Upper lobe of left lung (tissue), 6 donors: ENCODE measurements around the gene SNX20. TPM values are rescaled to one million over a fixed set of nuclear protein-coding genes. Genes with fewer than 3 reads are reported as not detected.

ENCODE experiments used
- ATAC-seq, 2 donors: fragments of 200-7000 bp; cut with Tn5 transposase; one replicate each; pipeline ENCODE4 v1.9.1; 2022; ENCODE audit warnings: mild to moderate bottlenecking in 2 of 2, moderate library complexity in 2 of 2; ENCODE audit not compliant: low FRiP score in 2 of 2
- DNase-seq, 2 donors: peaks; one replicate each; pipeline ENCODE4 v3.0.0-alpha.2; 2019 to 2020
- H3K27ac ChIP-seq, 4 donors: fragments of 200-600 bp; sonication (generic); one replicate each; pipeline ENCODE4 v1.5.1; 2016 to 2019
- H3K27me3 ChIP-seq, 4 donors: fragments of 200-600 bp; sonication (generic); one replicate each; pipeline ENCODE4 v1.5.1; 2017 to 2019
- H3K36me3 ChIP-seq, 4 donors: fragments of 200-600 bp; sonication (generic); one replicate each; pipeline ENCODE4 v1.5.1; 2016 to 2019
- H3K4me1 ChIP-seq, 4 donors: fragments of 200-600 bp; sonication (generic); one replicate each; pipeline ENCODE4 v1.5.1; 2018 to 2019
- H3K4me3 ChIP-seq, 4 donors: fragments of 200-600 bp; sonication (generic); one replicate each; pipeline ENCODE4 v1.5.1; 2017 to 2019; ENCODE audit warnings: mild to moderate bottlenecking in 2 of 4, moderate library complexity in 1 of 4
- H3K9me3 ChIP-seq, 4 donors: fragments of 200-600 bp; sonication (generic); one replicate each; pipeline ENCODE4 v1.5.1; 2018 to 2019
- CTCF ChIP-seq, 6 experiments: fragments of 450-650 bp in 4 of 6; fragments of 200-600 bp in 2 of 6; sonication (generic) in 2 of 6; IDR thresholded peaks; one replicate each; pipeline ENCODE4 v1.5.1; 2016 to 2019; ENCODE audit warnings: antibody characterized with exemption in 6 of 6
- EP300 ChIP-seq, 4 donors: sonication (generic); formaldehyde crosslinking; IDR thresholded peaks; one replicate each; pipeline ENCODE4 v1.5.1; 2017; ENCODE audit warnings: antibody characterized with exemption in 4 of 4, control low read depth in 2 of 4
- POLR2A ChIP-seq, 4 donors: fragments of 450-650 bp; IDR thresholded peaks; one replicate each; pipeline ENCODE4 v1.5.1; 2016 to 2017; ENCODE audit warnings: antibody characterized with exemption in 4 of 4, mild to moderate bottlenecking in 2 of 4
- POLR2AphosphoS5 ChIP-seq, 2 donors: sonication (generic); formaldehyde crosslinking; IDR thresholded peaks; one replicate each; pipeline ENCODE4 v1.5.1; 2017; ENCODE audit warnings: antibody characterized with exemption in 2 of 2
- WGBS, 2 donors: methylation state at CpG; one replicate each; pipeline ENCODE4 v1.1.5; 2017 to 2018; 5-methylcytosine and 5-hydroxymethylcytosine counted together
- total RNA-seq, 6 donors: library from RNA; depleted of rRNA in 4 of 6; stranded (reverse); fragments of >200 nt in 4 of 6; gene quantifications; one replicate each; pipeline versions ENCODE4 v1.1.0 to v1.2.1, GENCODE V29; 2016 to 2021
- donor health status: DM: no; HTN: no; CAD: no; lungs with moderate emphysema.
- donor health status: DM: no; HTN: yes; CAD: no; lungs with severe emphysema.

Gene SNX20
- total RNA-seq, 6 donors from 2014 or later = 3.2 to 16.9 (median 13.2) TPM

- Histone ChIP-seq H3K27me3 (no peaks in the 10 kb centered on the region), H3K4me1 (peaks cover 9 to 14% (median 10%) of the 10 kb centered on the region in 4 donors), H3K27ac (no peak overlapping the region), H3K36me3 (peaks cover 0 to 14% (median 5%) of the 10 kb centered on the region in 4 donors), H3K4me3 (no peak overlapping the region), H3K9me3 (no peaks in the 10 kb centered on the region)
- peak in 1 of 2 donors; percentile 51 for ATAC-seq
- 16 to 20% methylated on average over 9 to 10 of the region's 10 CpGs for WGBS, 2 donors
- peak in 1 of 2 donors; percentile 27 for DNase-seq
- TF ChIP-seq CTCF (IDR thresholded peaks at IDR 0.05) = peak in 1 of 6 experiments; percentile 12
- no peak for TF ChIP-seq POLR2A (IDR thresholded peaks at IDR 0.05)
- no peak for TF ChIP-seq POLR2AphosphoS5 (IDR thresholded peaks at IDR 0.05)
- no peak for TF ChIP-seq EP300 (IDR thresholded peaks at IDR 0.05)
Observed at GRCh38 chr16:50627419-50627818, 53.7 kb downstream of the SNX20 start.

- 35 to 43% methylated on average over 3 to 4 of the region's 4 CpGs for WGBS, 2 donors
Observed at GRCh38 chr16:50626868-50627267, 54.2 kb downstream of the SNX20 start.

GRCh38 chr16:50625374-50625773, 55.7 kb downstream of the SNX20 start:
- H3K9me3 ChIP-seq = no peaks in the 10 kb centered on the region
- H3K36me3 ChIP-seq = peaks cover 0 to 14% (median 3%) of the 10 kb centered on the region in 4 donors
- DNase-seq = peak in 1 of 2 donors; percentile 46
- ATAC-seq = no peak
- H3K4me3 ChIP-seq = no peak overlapping the region
- TF ChIP-seq CTCF (IDR thresholded peaks at IDR 0.05) (no peak), EP300 (IDR thresholded peaks at IDR 0.05) (no peak), POLR2A (IDR thresholded peaks at IDR 0.05) (no peak), POLR2AphosphoS5 (IDR thresholded peaks at IDR 0.05) (no peak)
- no peak overlapping the region for H3K27ac ChIP-seq
- no peaks in the 10 kb centered on the region for H3K27me3 ChIP-seq
- WGBS, 2 donors = 88 to 100% methylated on average over 7 to 12 of the region's 12 CpGs
- peaks cover 9 to 14% (median 10%) of the 10 kb centered on the region in 4 donors for H3K4me1 ChIP-seq

More at GRCh38 chr16:50626868-50627267, 54.2 kb downstream of the SNX20 start:
- TF ChIP-seq EP300 (IDR thresholded peaks at IDR 0.05) (no peak), POLR2A (IDR thresholded peaks at IDR 0.05) (no peak), CTCF (IDR thresholded peaks at IDR 0.05) (no peak), POLR2AphosphoS5 (IDR thresholded peaks at IDR 0.05) (no peak)
- peaks cover 9 to 14% (median 10%) of the 10 kb centered on the region in 4 donors for H3K4me1 ChIP-seq
- H3K9me3 ChIP-seq = no peaks in the 10 kb centered on the region
- H3K27ac ChIP-seq = no peak overlapping the region
- no peaks in the 10 kb centered on the region for H3K27me3 ChIP-seq
- DNase-seq (no peak), ATAC-seq (no peak)
- no peak overlapping the region for H3K4me3 ChIP-seq
- H3K36me3 ChIP-seq = peaks cover 0 to 14% (median 3%) of the 10 kb centered on the region in 4 donors

- Histone ChIP-seq H3K36me3 (peaks cover 0 to 8% (median 3%) of the 10 kb centered on the region in 4 donors), H3K4me1 (peaks cover 9 to 14% (median 10%) of the 10 kb centered on the region in 4 donors), H3K27me3 (no peaks in the 10 kb centered on the region), H3K4me3 (no peak overlapping the region), H3K27ac (no peak overlapping the region), H3K9me3 (no peaks in the 10 kb centered on the region)
- ATAC-seq (no peak), DNase-seq (no peak)
- no peak for TF ChIP-seq EP300 (IDR thresholded peaks at IDR 0.05)
- TF ChIP-seq POLR2AphosphoS5 (IDR thresholded peaks at IDR 0.05) = no peak
- TF ChIP-seq CTCF (IDR thresholded peaks at IDR 0.05) = no peak
- no peak for TF ChIP-seq POLR2A (IDR thresholded peaks at IDR 0.05)
- 72 to 81% methylated on average over 5 to 8 of the region's 8 CpGs for WGBS, 2 donors
Observed at GRCh38 chr16:50624449-50624970, 56.6 kb downstream of the SNX20 start.
